Breast epithelium (tissue), 4 donors: Measurements from ENCODE around the gene SBK1. TPM values are rescaled to one million over a fixed set of nuclear protein-coding genes. Genes with fewer than 3 reads are reported as not detected.

ENCODE experiments used
- DNase-seq, 2 donors: peaks; one replicate each; pipeline ENCODE4 v3.0.0-alpha.2; 2019; ENCODE audit warnings: low spot score in 2 of 2
- H3K27ac ChIP-seq, 2 donors: fragments of 200-600 bp; sonication (generic) in 1 of 2; one replicate each; pipeline ENCODE4 v1.5.1; 2016 to 2019; ENCODE audit warnings: mild to moderate bottlenecking in 1 of 2
- H3K27me3 ChIP-seq, 2 donors: fragments of 200-600 bp; sonication (generic) in 1 of 2; one replicate each; pipeline versions ENCODE4 v1.5.1 to v1.6.0; 2017 to 2019; ENCODE audit warnings: control low read depth in 1 of 2, mild to moderate bottlenecking in 1 of 2
- H3K36me3 ChIP-seq: fragments of 200-600 bp; one replicate; pipeline ENCODE4 v1.5.1; 2019
- H3K4me1 ChIP-seq, 2 donors: fragments of 200-600 bp; sonication (generic); one replicate each; pipeline ENCODE4 v1.5.1; 2016 to 2019; ENCODE audit warnings: control low read depth in 1 of 2
- H3K4me3 ChIP-seq, 3 donors: fragments of 200-600 bp; sonication (generic); 1 replicate in 2 of 3; 2 replicates in 1 of 3; pipeline ENCODE4 v1.5.1; 2016 to 2019; ENCODE audit warnings: mild to moderate bottlenecking in 3 of 3, moderate library complexity in 2 of 3
- H3K9me3 ChIP-seq, 2 donors: fragments of 200-600 bp; sonication (generic) in 1 of 2; one replicate each; pipeline ENCODE4 v1.5.1; 2016 to 2019; ENCODE audit warnings: control low read depth in 1 of 2
- CTCF ChIP-seq, 3 donors: fragments of 450-650 bp; IDR thresholded peaks; one replicate each; pipeline ENCODE4 v1.5.1; 2016 to 2017; ENCODE audit warnings: antibody characterized with exemption in 3 of 3, mild to moderate bottlenecking in 3 of 3, moderate library complexity in 3 of 3
- POLR2A ChIP-seq: fragments of 450-650 bp; IDR thresholded peaks from one replicate; pipeline ENCODE4 v1.6.1; 2016; ENCODE audit warnings: antibody characterized with exemption, mild to moderate bottlenecking, moderate library complexity
- POLR2AphosphoS5 ChIP-seq, 3 donors: sonication (generic); formaldehyde crosslinking; IDR thresholded peaks; one replicate each; pipeline ENCODE4 v1.6.1; 2017; ENCODE audit warnings: antibody characterized with exemption in 3 of 3
- intact Hi-C: fragments of 100-400 bp; cut with DNase I; formaldehyde crosslinking; loops from one replicate; pipeline ENCODE4 v1.15.1; 2023; ENCODE audit warnings: low total_unique reads
- total RNA-seq, 3 donors: library from RNA; depleted of rRNA; stranded (reverse); fragments of >200 nt; gene quantifications; one replicate each; pipeline ENCODE4 v1.1.0, GENCODE V29; 2016

The SBK1 gene
- total RNA-seq, 3 donors from 2014 or later: 0.16 to 1.5 (median 1.3) TPM

DNA sequence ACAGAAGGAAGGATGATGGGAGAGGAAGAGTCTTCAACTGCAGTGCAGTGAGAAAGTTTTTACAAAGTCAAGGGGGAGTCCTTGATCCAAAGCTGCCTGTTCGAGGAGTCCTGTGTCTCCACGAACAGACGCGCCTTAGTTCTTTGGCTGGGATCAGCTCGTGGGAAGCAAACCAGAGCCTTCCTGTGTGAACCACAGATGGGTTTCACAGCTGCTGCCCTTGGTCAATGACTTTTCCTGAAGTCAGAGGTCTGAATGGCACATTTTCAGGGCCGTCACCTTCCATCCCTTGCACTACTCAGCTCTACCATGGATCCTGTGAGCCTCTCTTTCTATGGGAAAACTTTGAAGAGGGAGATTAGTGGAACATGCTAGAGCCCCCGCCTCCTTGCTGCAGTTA, 4.2 kb upstream of the SBK1 start:
- TF ChIP-seq CTCF (IDR thresholded peaks at IDR 0.05) (no peak), POLR2AphosphoS5 (IDR thresholded peaks at IDR 0.05) (no peak), POLR2A (no peak)
- H3K4me1 ChIP-seq: no peaks in the 10 kb centered on the region
- H3K9me3 ChIP-seq: no peaks in the 10 kb centered on the region
- intact Hi-C loops: no loop called here
- H3K27me3 ChIP-seq: no peaks in the 10 kb centered on the region
- no peak for DNase-seq
- no peaks in the 10 kb centered on the region for H3K36me3 ChIP-seq
- H3K4me3 ChIP-seq: no peak overlapping the region
- no peak overlapping the region for H3K27ac ChIP-seq

GRCh38 chr16:28289048-28289447, 3.3 kb upstream of the SBK1 start:
- Histone ChIP-seq H3K4me1 (no peaks in the 10 kb centered on the region), H3K4me3 (no peak overlapping the region), H3K9me3 (no peaks in the 10 kb centered on the region), H3K36me3 (no peaks in the 10 kb centered on the region), H3K27me3 (no peaks in the 10 kb centered on the region), H3K27ac (no peak overlapping the region)
- intact Hi-C loops: no loop called here
- no peak for DNase-seq
- TF ChIP-seq CTCF (IDR thresholded peaks at IDR 0.05) (no peak), POLR2AphosphoS5 (IDR thresholded peaks at IDR 0.05) (no peak), POLR2A (no peak)

DNA sequence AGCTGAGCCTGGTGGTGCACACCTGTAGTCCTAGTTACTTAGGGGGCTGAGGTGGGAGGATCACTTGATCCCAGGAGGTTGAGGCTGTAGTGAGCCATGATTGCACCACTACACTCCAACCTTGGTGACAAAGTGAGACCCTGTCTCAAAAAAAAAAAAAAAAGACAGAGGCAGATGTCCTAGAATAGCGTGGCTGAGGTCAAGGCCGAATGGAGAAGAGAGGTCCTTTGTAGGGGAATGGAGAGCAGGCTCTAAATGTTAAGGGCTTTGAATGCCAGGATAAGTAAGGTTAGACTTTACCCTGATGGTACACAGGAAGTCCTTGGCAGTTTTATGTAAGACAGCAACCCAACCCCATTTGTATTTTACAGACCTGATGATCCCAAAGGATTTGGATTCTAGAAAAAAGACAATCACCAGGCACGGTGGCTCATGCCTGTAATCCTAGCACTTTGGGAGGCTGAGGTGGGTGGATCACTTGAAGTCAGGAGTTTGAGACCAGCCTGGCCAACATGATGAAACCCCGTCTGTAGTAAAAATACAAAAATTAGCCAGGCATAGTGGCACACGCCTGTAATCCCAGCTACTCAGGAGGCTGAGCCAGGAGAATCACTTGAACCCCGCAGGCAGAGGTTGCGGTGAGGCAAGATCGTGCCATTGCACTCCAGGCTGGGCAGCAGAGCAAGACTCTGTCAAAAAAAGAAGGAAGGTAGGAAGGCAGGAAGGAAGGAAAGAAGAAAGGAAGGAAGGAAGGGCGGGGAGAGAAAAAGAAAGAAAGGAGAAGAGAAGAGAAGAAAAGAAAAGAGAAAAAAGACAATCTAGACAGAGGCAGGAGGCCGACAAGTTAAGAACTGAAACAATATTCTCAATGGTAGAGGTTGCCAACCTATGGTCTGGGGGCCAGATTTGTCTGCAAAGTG, 2.1 kb upstream of the SBK1 start:
- no peak for DNase-seq
- intact Hi-C loops: no loop called here
- H3K27me3 ChIP-seq: no peaks in the 10 kb centered on the region
- H3K9me3 ChIP-seq: no peaks in the 10 kb centered on the region
- no peaks in the 10 kb centered on the region for H3K4me1 ChIP-seq
- H3K27ac ChIP-seq: no peak overlapping the region
- no peak overlapping the region for H3K4me3 ChIP-seq
- no peak for TF ChIP-seq POLR2AphosphoS5 (IDR thresholded peaks at IDR 0.05)
- TF ChIP-seq CTCF (IDR thresholded peaks at IDR 0.05): no peak
- no peak for TF ChIP-seq POLR2A
- H3K36me3 ChIP-seq: no peaks in the 10 kb centered on the region

DNA sequence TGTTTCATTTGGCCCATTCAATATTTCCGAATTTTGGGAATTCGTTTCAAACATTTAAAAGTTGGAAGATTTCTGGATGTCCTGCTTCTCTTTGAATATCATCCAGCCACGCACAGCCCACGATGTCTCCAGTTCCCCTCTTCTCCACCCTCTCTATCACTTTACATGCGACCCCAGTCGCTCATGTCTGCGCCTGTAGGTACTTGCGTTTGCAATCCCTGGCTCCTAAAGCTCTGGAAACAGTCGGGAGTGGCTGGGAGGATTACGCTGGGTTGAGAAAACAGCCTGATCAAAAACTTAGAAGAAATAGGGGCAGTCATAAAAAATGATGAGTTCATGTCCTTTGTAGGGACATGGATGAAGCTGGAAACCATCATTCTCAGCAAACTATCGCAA, 1.5 kb upstream of the SBK1 start:
- H3K27ac ChIP-seq: no peak overlapping the region
- no peak for TF ChIP-seq POLR2AphosphoS5 (IDR thresholded peaks at IDR 0.05)
- TF ChIP-seq POLR2A: no peak
- TF ChIP-seq CTCF (IDR thresholded peaks at IDR 0.05): no peak

More for the DNA sequence above, 1.5 kb upstream of the SBK1 start:
- no peaks in the 10 kb centered on the region for H3K36me3 ChIP-seq
- H3K27me3 ChIP-seq: no peaks in the 10 kb centered on the region
- no peak for DNase-seq
- H3K4me1 ChIP-seq: no peaks in the 10 kb centered on the region
- intact Hi-C loops: no loop called here
- no peaks in the 10 kb centered on the region for H3K9me3 ChIP-seq
- H3K4me3 ChIP-seq: no peak overlapping the region
